SU-DHL-6 (cell line): ENCODE measurements around the gene SPINK14.

Experiments used
- H2AFZ ChIP-seq: fragments of 200-600 bp; sonication (generic); 2 replicates; pipeline ENCODE4 v1.6.1; 2014; ENCODE audit warnings: low read depth, mild to moderate bottlenecking, moderate library complexity, mixed read lengths, antibody characterized with exemption, low read length; ENCODE audit not compliant: severe bottlenecking
- H3F3A ChIP-seq: fragments of 200-600 bp; shearing (Covaris generic); 2 replicates; pipeline ENCODE4 v1.6.0; 2016; ENCODE audit warnings: antibody characterized with exemption, mild to moderate bottlenecking; ENCODE audit not compliant: insufficient read depth
- H3K27ac ChIP-seq: fragments of 200-600 bp; sonication (generic); 2 replicates; pipeline ENCODE4 v1.5.1; 2016; ENCODE audit warnings: low read depth, mild to moderate bottlenecking, low read length, moderate library complexity, mixed read lengths
- H3K27me3 ChIP-seq: fragments of 200-600 bp; sonication (generic), shearing (Covaris generic); 2 replicates; pipeline ENCODE4 v1.6.0; 2014; ENCODE audit warnings: mild to moderate bottlenecking, low read length
- H3K36me3 ChIP-seq: fragments of 200-600 bp; sonication (generic); 2 replicates; pipeline ENCODE4 v1.6.1; 2014; ENCODE audit warnings: mild to moderate bottlenecking, low read length, mixed read lengths
- H3K4me2 ChIP-seq: fragments of 300-600, 200-600 bp; shearing (Covaris generic), sonication (generic); 2 replicates; pipeline ENCODE4 v1.6.0; 2014; ENCODE audit warnings: low read length, low read depth, mild to moderate bottlenecking; ENCODE audit not compliant: poor library complexity, severe bottlenecking
- H3K4me3 ChIP-seq: fragments of 200-600 bp; sonication (generic); 2 replicates; pipeline ENCODE4 v1.5.1; 2014; ENCODE audit warnings: antibody characterized with exemption, low read length, mild to moderate bottlenecking, mixed read lengths; ENCODE audit not compliant: insufficient read depth, poor library complexity, severe bottlenecking
- H3K79me2 ChIP-seq: fragments of 200-600 bp; sonication (generic); 2 replicates; pipeline ENCODE4 v1.6.1; 2014; ENCODE audit warnings: mild to moderate bottlenecking, low read length, moderate library complexity; ENCODE audit not compliant: insufficient read depth
- H3K9ac ChIP-seq: fragments of 200-600 bp; sonication (generic); 2 replicates; pipeline ENCODE4 v1.7.0; 2014; ENCODE audit warnings: mild to moderate bottlenecking, low read length
- H3K9me2 ChIP-seq: fragments of 200-600 bp; sonication (generic); replicated peaks from 2 replicates; pipeline ENCODE4 v1.6.1; 2014; ENCODE audit warnings: low read length; ENCODE audit not compliant: insufficient read depth
- H3K9me3 ChIP-seq: fragments of 200-600 bp; sonication (generic); 2 replicates; pipeline ENCODE4 v1.6.1; 2014; ENCODE audit warnings: low read length, mixed read lengths; ENCODE audit not compliant: insufficient read depth
- H4K20me1 ChIP-seq: fragments of 200-600 bp; sonication (generic); 2 replicates; pipeline ENCODE4 v1.6.1; 2014; ENCODE audit warnings: low read depth, mild to moderate bottlenecking, antibody characterized with exemption, low read length, moderate library complexity, mixed read lengths
- EZH2phosphoT487 ChIP-seq: fragments of 200-600 bp; sonication (generic), shearing (Covaris generic); conservative IDR thresholded peaks from 2 replicates; pipeline ENCODE4 v1.6.1; 2018; ENCODE audit warnings: mild to moderate bottlenecking, antibody characterized with exemption, low read length, moderate library complexity, mixed read lengths
- TF ChIP-seq, protein P1 (sequence below): fragments of 200-600 bp; sonication (generic); IDR thresholded peaks from one replicate; pipeline ENCODE4 v1.5.1; 2017; ENCODE audit warnings: antibody characterized with exemption, mild to moderate bottlenecking, low read length, moderate library complexity; ENCODE audit not compliant: insufficient read depth, poor library complexity, severe bottlenecking

SPINK14 gene

GRCh38 chr5:148201151-148201550 lies 32.8 kb downstream of the SPINK14 start:
- Histone ChIP-seq H3K36me3 (no peaks in the 10 kb centered on the region), H4K20me1 (no peaks in the 10 kb centered on the region), H3F3A (no peaks in the 10 kb centered on the region), H3K27ac (no peak overlapping the region), H3K9me3 (no peaks in the 10 kb centered on the region), H3K27me3 (no peaks in the 10 kb centered on the region), H2AFZ (no peak overlapping the region), H3K4me3 (no peak overlapping the region), H3K9ac (no peak overlapping the region), H3K79me2 (no peaks in the 10 kb centered on the region), H3K9me2 (no peaks in the 10 kb centered on the region), H3K4me2 (no peak overlapping the region)
- TF ChIP-seq, protein P1, sequence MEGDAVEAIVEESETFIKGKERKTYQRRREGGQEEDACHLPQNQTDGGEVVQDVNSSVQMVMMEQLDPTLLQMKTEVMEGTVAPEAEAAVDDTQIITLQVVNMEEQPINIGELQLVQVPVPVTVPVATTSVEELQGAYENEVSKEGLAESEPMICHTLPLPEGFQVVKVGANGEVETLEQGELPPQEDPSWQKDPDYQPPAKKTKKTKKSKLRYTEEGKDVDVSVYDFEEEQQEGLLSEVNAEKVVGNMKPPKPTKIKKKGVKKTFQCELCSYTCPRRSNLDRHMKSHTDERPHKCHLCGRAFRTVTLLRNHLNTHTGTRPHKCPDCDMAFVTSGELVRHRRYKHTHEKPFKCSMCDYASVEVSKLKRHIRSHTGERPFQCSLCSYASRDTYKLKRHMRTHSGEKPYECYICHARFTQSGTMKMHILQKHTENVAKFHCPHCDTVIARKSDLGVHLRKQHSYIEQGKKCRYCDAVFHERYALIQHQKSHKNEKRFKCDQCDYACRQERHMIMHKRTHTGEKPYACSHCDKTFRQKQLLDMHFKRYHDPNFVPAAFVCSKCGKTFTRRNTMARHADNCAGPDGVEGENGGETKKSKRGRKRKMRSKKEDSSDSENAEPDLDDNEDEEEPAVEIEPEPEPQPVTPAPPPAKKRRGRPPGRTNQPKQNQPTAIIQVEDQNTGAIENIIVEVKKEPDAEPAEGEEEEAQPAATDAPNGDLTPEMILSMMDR = no peak
- TF ChIP-seq EZH2phosphoT487 = no peak

DNA sequence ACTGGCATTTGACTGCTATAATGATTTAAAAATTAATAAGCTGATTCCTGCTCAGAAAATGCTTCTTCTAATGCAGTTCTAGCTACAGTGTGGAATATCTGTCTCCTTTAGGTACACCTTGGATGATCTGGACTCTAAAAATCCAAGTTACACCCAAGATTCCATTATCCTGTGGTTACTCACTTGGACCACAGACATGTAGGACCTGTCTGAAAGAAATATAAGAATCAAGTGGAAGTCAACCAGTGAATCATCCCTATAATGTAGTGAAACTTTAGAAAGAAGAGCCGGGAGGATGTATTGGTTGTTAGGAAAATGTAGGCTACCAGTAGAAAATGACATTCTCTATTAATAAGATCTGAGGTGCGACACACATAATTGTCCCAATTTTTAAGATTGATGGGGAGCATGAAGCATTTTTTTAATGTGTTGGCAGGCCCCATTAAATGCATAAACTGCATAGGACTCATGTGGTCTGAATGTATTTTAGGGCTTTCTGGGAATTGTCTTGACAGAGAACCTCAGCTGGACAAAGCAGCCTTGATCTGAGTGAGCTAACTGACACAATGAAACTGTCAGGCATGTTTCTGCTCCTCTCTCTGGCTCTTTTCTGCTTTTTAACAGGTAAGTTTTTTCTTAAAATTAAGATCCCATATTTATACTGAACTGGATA lies 34.3 kb downstream of the SPINK14 start, which contains the start of gene SPINK6:
SPINK6 (plus strand) TSS at position 512 of the 673 bp plus-strand sequence; CDS start at position 567, 55 bp downstream.
- TF ChIP-seq, protein P1 = no peak
- TF ChIP-seq EZH2phosphoT487 = no peak
- Histone ChIP-seq H3K9me2 (no peaks in the 10 kb centered on the region), H3K27ac (no peak within 1 kb of the TSS), H4K20me1 (no peaks in the 10 kb centered on the region), H3K27me3 (no peaks in the 10 kb centered on the region), H3K4me2 (no peak within 1 kb of the TSS), H3K79me2 (no peaks in the 10 kb centered on the region), H3K36me3 (no peaks in the 10 kb centered on the region), H3F3A (no peaks in the 10 kb centered on the region), H2AFZ (no peak within 1 kb of the TSS), H3K9ac (no peak within 1 kb of the TSS), H3K4me3 (no peak within 1 kb of the TSS), H3K9me3 (no peaks in the 10 kb centered on the region)

DNA sequence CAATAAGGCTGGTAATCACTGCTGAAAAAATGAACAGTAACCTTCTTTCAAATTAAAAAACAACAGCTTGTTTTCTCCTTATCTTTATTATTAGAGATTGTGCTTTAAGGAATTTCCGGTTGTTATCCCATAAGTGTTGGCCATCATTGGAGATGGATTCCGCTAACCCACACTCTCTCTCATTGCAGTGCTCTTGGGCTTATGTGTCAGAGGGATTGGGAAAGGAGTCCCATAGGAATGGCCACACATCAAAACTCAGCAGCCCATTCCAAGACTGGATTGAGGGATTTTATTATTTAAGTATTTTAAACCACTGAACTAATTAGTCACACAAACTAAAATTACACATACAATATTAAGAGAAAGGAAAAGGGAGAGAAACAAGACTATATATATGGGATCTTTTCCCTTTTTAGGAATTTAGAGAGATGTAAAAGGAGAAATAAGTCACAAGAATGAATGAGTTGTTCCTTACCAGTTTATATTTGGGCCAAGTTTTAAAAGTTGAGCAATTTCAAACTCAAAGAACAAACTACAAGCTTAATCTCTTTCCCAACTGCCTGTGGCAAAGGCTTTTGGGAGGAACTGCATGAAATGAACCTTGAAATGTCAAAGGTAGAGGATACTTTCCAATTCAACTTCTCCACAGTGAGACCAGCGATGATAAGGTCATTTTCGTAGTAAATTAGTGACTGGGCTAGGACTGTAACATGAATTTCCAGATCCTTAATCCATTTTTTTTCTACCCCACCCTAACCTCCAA lies 36.9 kb downstream of the SPINK14 start:
- no peak overlapping the region for H3K27ac ChIP-seq
- no peaks in the 10 kb centered on the region for H3K79me2 ChIP-seq
- no peaks in the 10 kb centered on the region for H3F3A ChIP-seq
- H3K9ac ChIP-seq = no peak overlapping the region
- no peak overlapping the region for H2AFZ ChIP-seq
- no peaks in the 10 kb centered on the region for H3K9me2 ChIP-seq
- H3K4me2 ChIP-seq = no peak overlapping the region
- no peak overlapping the region for H3K4me3 ChIP-seq
- no peaks in the 10 kb centered on the region for H3K9me3 ChIP-seq
- no peaks in the 10 kb centered on the region for H4K20me1 ChIP-seq
- no peak for TF ChIP-seq EZH2phosphoT487
- TF ChIP-seq, protein P1 = no peak
- no peaks in the 10 kb centered on the region for H3K36me3 ChIP-seq
- H3K27me3 ChIP-seq = no peaks in the 10 kb centered on the region
